ENCODE data around the gene SLC38A6.

Gene SLC38A6

DNA sequence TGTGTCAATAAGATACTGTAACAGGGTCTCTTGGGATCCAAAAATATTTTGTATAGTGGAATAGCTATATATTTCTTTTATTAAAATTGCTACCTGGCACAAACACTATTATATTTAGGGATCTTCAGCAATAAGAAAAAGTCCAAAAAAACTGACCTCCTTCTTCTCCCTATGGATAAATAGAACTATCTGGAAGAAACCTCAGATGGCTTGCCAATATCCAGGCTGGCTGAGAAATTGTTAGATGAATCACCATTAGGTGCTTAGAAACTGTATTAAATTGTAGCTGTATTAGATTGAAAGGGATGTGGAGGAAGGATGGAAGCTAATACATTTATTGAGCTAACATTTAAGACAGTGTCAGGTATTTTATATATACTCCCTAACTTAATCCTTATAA, 66.0 kb downstream of the SLC38A6 start:
- TF ChIP-seq, protein P1, sequence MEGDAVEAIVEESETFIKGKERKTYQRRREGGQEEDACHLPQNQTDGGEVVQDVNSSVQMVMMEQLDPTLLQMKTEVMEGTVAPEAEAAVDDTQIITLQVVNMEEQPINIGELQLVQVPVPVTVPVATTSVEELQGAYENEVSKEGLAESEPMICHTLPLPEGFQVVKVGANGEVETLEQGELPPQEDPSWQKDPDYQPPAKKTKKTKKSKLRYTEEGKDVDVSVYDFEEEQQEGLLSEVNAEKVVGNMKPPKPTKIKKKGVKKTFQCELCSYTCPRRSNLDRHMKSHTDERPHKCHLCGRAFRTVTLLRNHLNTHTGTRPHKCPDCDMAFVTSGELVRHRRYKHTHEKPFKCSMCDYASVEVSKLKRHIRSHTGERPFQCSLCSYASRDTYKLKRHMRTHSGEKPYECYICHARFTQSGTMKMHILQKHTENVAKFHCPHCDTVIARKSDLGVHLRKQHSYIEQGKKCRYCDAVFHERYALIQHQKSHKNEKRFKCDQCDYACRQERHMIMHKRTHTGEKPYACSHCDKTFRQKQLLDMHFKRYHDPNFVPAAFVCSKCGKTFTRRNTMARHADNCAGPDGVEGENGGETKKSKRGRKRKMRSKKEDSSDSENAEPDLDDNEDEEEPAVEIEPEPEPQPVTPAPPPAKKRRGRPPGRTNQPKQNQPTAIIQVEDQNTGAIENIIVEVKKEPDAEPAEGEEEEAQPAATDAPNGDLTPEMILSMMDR (conservative IDR thresholded peaks at IDR 0.05; ENCODE audit: low read depth, low read length): no peak
- H3K4me3 ChIP-seq (ENCODE audit: low read depth, low read length): no peak overlapping the region
- DNase-seq (ENCODE audit: low read depth): no peak

DNA sequence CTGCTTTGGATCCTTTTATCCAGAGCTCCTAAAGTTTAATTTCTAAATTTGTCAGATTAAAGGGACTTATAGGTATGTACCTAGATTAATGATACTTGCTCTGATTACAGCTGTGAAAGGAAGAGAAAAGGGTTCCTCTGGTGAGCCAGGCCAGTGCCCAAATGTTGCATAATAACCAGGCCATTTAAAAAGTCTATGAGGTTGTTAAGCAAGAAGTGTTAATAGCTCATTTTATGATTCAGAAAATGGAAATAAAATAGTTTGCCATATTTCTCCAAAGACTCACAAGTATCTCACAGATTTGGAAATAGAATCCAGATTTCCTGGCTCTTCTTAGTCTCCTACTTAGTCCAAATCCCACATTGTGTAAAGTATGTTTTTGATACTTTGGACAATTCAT, 67.6 kb downstream of the SLC38A6 start:
- TF ChIP-seq, protein P1 (conservative IDR thresholded peaks at IDR 0.05; ENCODE audit: low read depth, low read length): no peak
- DNase-seq (ENCODE audit: low read depth): no peak
- H3K4me3 ChIP-seq (ENCODE audit: low read depth, low read length): no peak overlapping the region

DNA sequence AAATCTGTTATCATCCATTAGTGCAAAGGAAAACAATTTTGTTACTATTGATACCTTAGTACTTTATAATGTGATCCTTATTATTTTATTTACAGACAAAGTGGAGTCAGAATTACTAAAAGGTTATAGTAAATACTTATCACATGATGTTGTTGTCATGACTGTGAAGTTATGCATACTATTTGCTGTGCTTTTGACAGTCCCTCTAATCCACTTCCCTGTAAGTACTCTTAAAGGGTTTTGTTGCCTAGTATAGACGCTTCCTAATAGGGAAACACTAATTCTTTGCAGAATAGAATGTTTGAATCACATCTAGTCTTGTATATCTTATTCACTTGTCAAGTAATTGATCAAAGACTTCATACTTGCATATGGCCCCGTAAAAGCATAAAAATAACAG, 69.4 kb downstream of the SLC38A6 start:
- TF ChIP-seq, protein P1 (conservative IDR thresholded peaks at IDR 0.05; ENCODE audit: low read depth, low read length): no peak
- H3K4me3 ChIP-seq (ENCODE audit: low read depth, low read length): no peak overlapping the region
- no peak for DNase-seq (ENCODE audit: low read depth)

DNA sequence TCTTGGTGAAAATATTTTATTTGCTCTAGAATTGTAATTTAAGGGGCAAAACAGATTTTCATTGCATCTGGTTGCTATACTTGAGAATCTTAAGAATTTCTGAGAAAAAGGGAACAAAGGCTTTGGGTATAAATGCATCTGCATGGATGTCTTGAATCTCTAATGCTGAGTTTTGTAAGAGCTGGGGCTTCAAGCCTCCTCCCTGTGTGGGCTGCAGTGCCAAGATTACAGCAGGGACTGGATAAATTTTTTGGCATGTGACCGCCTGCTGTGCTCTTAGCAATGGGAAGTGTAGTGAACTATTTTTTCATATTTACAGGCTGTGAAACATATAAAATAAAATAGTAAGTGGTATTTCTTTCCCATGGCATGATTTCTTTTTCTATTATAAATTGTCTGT, 70.0 kb downstream of the SLC38A6 start:
- TF ChIP-seq, protein P1 (conservative IDR thresholded peaks at IDR 0.05; ENCODE audit: low read depth, low read length): no peak
- no peak overlapping the region for H3K4me3 ChIP-seq (ENCODE audit: low read depth, low read length)
- peak; percentile 79 for DNase-seq (ENCODE audit: low read depth)

DNA sequence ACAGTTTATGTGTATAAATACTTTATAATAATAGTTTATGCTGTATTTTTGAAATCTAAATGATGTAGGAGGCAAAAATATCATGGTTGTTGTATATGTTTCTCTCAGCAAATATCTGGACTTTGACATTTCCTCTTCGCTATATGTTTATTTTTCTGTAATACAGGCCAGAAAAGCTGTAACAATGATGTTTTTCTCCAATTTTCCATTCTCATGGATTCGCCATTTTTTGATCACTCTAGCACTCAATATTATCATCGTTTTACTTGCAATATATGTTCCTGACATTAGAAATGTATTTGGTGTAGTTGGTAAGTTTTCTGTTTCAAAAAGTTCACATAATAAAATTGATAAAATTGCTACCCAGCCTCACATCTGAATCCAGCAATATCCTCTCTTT, 70.6 kb downstream of the SLC38A6 start:
- no peak for DNase-seq (ENCODE audit: low read depth)
- TF ChIP-seq, protein P1 (conservative IDR thresholded peaks at IDR 0.05; ENCODE audit: low read depth, low read length): no peak
- no peak overlapping the region for H3K4me3 ChIP-seq (ENCODE audit: low read depth, low read length)

DNA sequence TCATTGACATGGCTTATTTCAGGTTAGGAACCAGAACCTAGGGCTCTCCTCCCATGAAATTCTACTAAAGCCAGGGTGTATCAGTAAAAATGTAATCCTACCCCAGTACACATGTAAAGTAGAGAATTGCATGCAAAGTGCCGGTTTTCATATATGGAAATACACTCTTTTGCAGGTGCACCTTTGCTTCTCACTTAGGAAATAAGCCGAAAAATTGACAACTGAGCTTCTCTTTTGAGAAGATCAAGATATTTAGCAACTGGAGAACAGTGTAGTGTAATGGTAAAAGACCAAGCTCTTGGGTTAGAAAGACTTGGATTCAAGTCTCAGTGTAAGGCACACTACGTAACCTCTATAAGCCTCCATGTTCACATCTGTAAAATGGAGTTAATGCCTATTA, 82.4 kb downstream of the SLC38A6 start:
- no peak overlapping the region for H3K4me3 ChIP-seq (ENCODE audit: low read depth, low read length)
- TF ChIP-seq, protein P1 (conservative IDR thresholded peaks at IDR 0.05; ENCODE audit: low read depth, low read length): no peak
- no peak for DNase-seq (ENCODE audit: low read depth)

DNA sequence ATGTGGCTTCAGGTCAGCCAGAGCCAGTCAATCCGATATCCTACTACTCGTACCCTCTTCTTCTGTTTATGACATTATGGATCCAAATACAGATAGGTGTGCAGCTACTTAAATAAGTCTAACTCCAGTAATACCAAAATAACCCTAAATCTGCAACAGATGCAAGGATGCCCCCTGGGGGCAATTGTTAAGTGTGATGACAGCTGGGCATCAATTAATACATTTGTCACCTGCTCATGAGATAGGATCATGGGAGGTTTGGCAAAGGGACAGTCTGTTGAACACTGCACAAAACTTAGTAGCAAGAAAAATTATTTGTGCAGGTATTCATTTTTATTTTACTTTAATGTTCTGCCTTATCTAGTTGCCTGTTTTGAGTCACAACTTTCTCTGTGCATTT, 83.2 kb downstream of the SLC38A6 start:
- no peak overlapping the region for H3K4me3 ChIP-seq (ENCODE audit: low read depth, low read length)
- DNase-seq (ENCODE audit: low read depth): no peak
- TF ChIP-seq, protein P1 (conservative IDR thresholded peaks at IDR 0.05; ENCODE audit: low read depth, low read length): peak; percentile 20

All from choroid plexus epithelial cell (primary cell).